Activated CD4-positive, alpha-beta T cell treated with anti-CD3 and anti-CD28 coated beads, Interleukin-2, amount 10 ng/mL, durations not matched to agents 24 days and 14 days (primary cell): ENCODE results near the gene RCBTB1. TPM values are rescaled to one million over a fixed set of nuclear protein-coding genes. Genes with fewer than 3 reads are reported as not detected.
"Not testable (repeated sequence)": the region's sequence is repeated elsewhere in the genome, so short reads cannot be mapped to it uniquely, and the experiment has no call there.

ENCODE experiments used
- DNase-seq: peaks from one replicate; pipeline ENCODE4 v3.0.0; 2022
- H3K27ac Mint-ChIP-seq: one replicate; pipeline ENCODE4 v1.8.0; 2022; ENCODE audit warnings: mild to moderate bottlenecking, mixed read lengths
- H3K27me3 Mint-ChIP-seq: one replicate; pipeline ENCODE4 v1.8.0; 2022; ENCODE audit warnings: mixed read lengths
- H3K36me3 Mint-ChIP-seq: one replicate; pipeline ENCODE4 v1.8.0; 2022; ENCODE audit warnings: low read depth, mild to moderate bottlenecking, mixed read lengths
- H3K4me1 Mint-ChIP-seq: one replicate; pipeline ENCODE4 v1.8.0; 2021; ENCODE audit warnings: mixed read lengths
- H3K4me3 Mint-ChIP-seq: one replicate; pipeline ENCODE4 v1.8.0; 2022; ENCODE audit warnings: mild to moderate bottlenecking, moderate library complexity, mixed read lengths
- H3K9me3 Mint-ChIP-seq: one replicate; pipeline ENCODE4 v1.8.0; 2021; ENCODE audit warnings: mixed read lengths
- intact Hi-C: fragments of 100-400 bp; cut with micrococcal nuclease; formaldehyde crosslinking; loops from one replicate; pipeline ENCODE4 v1.15.1; 2023
- total RNA-seq: library from RNA; stranded (reverse); gene quantifications from 2 replicates; pipeline ENCODE4 v1.2.3, GENCODE V29; 2022

The RCBTB1 gene
- total RNA-seq, 1 donor from 2014 or later: 14.8 TPM

DNA sequence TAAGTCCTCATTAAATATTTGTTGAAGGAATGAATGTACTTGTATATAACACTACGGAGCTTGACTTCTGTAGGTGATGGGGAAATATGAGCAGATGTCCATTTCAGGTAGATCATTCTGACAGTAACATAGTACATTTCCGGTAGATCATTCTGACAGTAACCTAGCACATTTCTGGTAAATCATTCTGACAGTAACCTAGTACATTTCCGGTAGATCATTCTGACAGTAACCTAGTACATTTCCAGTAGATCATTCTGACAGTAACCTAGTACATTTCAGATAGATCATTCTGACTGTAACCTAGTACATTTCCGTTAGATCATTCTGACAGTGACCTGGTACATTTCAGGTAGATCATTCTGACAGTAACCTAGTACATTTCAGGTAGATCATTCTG, 87.2 kb downstream of the RCBTB1 start:
- Mint-ChIP-seq H3K27me3 (no peaks in the 10 kb centered on the region), H3K4me1 (peaks cover 56% of the 10 kb centered on the region), H3K27ac (peak overlapping the region; percentile 82), H3K36me3 (peaks cover 49% of the 10 kb centered on the region), H3K4me3 (no peak overlapping the region), H3K9me3 (no peaks in the 10 kb centered on the region)
- intact Hi-C loops: loop anchor here (5.0 to 10.0 kb wide), 8 partner anchors 44 to 869 kb away; partner anchors contain the start of genes EBPL and FNDC3A
- no peak for DNase-seq

- Mint-ChIP-seq H3K4me1 (peaks cover 51% of the 10 kb centered on the region), H3K27me3 (no peaks in the 10 kb centered on the region), H3K9me3 (no peaks in the 10 kb centered on the region), H3K36me3 (peaks cover 45% of the 10 kb centered on the region), H3K4me3 (peak overlapping the region; percentile 90), H3K27ac (peak overlapping the region; percentile 97)
- intact Hi-C loops: loop anchor here (2.0 to 10.0 kb wide), 9 partner anchors 45 to 870 kb away; partner anchors contain the start of genes EBPL, FNDC3A and RCBTB1
- DNase-seq: no peak
Observed at GRCh38 chr13:49497272-49497671, 88.1 kb downstream of the RCBTB1 start.

- intact Hi-C loops: loop anchor here (2.0 to 10.0 kb wide), 9 partner anchors 45 to 870 kb away; partner anchors contain the start of genes EBPL, FNDC3A and RCBTB1
- DNase-seq: peak; percentile 88
- Mint-ChIP-seq H3K4me3 (peak overlapping the region; percentile 90), H3K4me1 (peaks cover 51% of the 10 kb centered on the region), H3K27ac (peak overlapping the region; percentile 97), H3K36me3 (peaks cover 45% of the 10 kb centered on the region)
- not testable (repeated sequence) for H3K27me3 Mint-ChIP-seq, H3K9me3 Mint-ChIP-seq
Observed at GRCh38 chr13:49496837-49497236, 88.5 kb downstream of the RCBTB1 start.

DNA sequence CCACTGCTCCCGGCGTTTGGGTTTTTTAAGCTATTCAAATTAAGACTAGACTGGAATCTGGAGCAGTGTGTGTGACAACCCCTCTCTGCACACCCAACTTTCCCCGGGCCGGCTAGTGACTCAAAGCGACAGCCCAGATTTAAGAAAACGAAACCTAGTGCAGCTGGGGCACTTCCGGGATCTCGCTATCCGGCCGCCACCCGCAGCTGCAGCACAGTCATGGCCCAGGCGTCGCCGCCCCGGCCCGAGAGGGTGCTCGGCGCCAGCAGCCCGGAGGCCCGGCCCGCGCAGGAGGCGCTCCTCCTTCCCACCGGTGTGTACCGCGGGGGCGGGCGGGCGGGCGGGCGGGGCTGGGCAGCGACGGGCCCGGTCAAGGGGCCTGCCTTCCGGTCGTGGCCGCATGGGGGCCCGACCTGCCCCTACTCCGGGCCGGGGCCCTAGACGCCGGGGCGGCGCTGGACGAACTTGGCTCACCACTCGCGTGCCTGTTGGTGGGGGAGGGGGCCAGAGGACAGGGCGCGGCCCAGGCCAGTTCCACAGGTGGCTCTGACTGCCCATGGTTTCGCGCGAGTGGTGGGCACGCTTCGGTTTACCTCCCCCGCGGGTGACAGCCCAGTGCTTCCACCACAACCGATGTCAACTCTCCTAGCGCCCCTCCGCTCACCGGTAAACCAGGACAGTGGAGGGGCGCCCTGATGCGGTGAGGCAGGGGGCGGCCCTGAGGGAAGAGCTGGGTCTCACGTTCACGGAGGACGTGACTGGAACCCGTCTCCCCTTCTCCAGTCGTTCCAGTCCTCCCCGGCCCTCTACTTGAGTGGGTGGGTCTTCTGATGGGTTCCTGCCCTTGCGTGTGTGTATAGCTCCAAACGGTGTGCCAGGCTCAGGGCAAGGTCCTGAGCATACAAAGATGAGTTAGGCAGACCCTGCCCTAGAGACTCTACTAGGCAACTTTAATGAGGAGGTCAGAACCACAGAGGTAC, 89.3 kb downstream of the RCBTB1 start, which contains the start of gene PHF11:
TSS of gene PHF11 (plus strand) at position 171 of the 980 bp plus-strand sequence. CDS start at position 220, 49 bp downstream.
- DNase-seq: peak; percentile 96
- Mint-ChIP-seq H3K27me3 (no peaks in the 10 kb centered on the region), H3K27ac (peak within 1 kb of the TSS; percentile 99), H3K4me1 (peaks cover 51% of the 10 kb centered on the region), H3K36me3 (peaks cover 48% of the 10 kb centered on the region), H3K9me3 (no peaks in the 10 kb centered on the region), H3K4me3 (peak within 1 kb of the TSS; percentile 95)
- intact Hi-C loops: loop anchor here (1.0 to 10.0 kb wide), 11 partner anchors 46 to 871 kb away; partner anchors contain the start of genes CAB39L, EBPL, FNDC3A and RCBTB1

- Mint-ChIP-seq H3K36me3 (peaks cover 36% of the 10 kb centered on the region), H3K9me3 (no peaks in the 10 kb centered on the region), H3K4me1 (peaks cover 43% of the 10 kb centered on the region), H3K27me3 (no peaks in the 10 kb centered on the region), H3K27ac (peak overlapping the region; percentile 99), H3K4me3 (peak overlapping the region; percentile 95)
- intact Hi-C loops: loop anchor here (1.0 to 10.0 kb wide), 10 partner anchors 48 to 873 kb away; partner anchors contain the start of genes CAB39L, EBPL, FNDC3A and SETDB2
- DNase-seq: no peak
Observed at GRCh38 chr13:49494645-49495044, 90.7 kb downstream of the RCBTB1 start.

GRCh38 chr13:49488563-49488962, 96.8 kb downstream of the RCBTB1 start:
- intact Hi-C loops: no loop called here
- no peak for DNase-seq
- Mint-ChIP-seq H3K27me3 (no peaks in the 10 kb centered on the region), H3K4me1 (peaks cover under 1% of the 10 kb centered on the region), H3K36me3 (peaks cover 34% of the 10 kb centered on the region), H3K9me3 (no peaks in the 10 kb centered on the region), H3K4me3 (no peak overlapping the region), H3K27ac (no peak overlapping the region)

Other genes with a start within 250 kb of the RCBTB1 start
- 5.7 and 6.8 TPM in 2 replicates for gene CAB39L, start 141.5 kb downstream of the RCBTB1 start, total RNA-seq
- gene SETDB2, start 141.3 kb downstream of the RCBTB1 start, total RNA-seq: 13.4 and 14.5 TPM in 2 replicates
- 56.8 and 60.8 TPM in 2 replicates for gene PHF11, start 89.6 kb downstream of the RCBTB1 start, total RNA-seq
- gene ARL11, start 42.9 kb upstream of the RCBTB1 start, total RNA-seq: 0.65 and 0.76 TPM in 2 replicates
- gene EBPL, start 105.9 kb upstream of the RCBTB1 start, total RNA-seq: 49.0 and 52.3 TPM in 2 replicates
- 56.5 and 58.8 TPM in 2 replicates for gene KPNA3, start 207.1 kb upstream of the RCBTB1 start, total RNA-seq